Fibroblast of skin of right biceps (primary cell): Measurements from ENCODE around the gene R3HDM4.
A peak's percentile ranks its signal among the peaks of the same experiment; 100 is the strongest.
"Not testable (repeated sequence)": the region's sequence is repeated elsewhere in the genome, so short reads cannot be mapped to it uniquely, and the experiment has no call there.

Source experiments
- DNase-seq: peaks from one replicate; pipeline ENCODE4 v3.0.0-alpha.2; 2013

The R3HDM4 gene

GRCh38 chr19:889662-890295 lies 23.2 kb downstream of the R3HDM4 start:
- DNase-seq, result no peak

DNA sequence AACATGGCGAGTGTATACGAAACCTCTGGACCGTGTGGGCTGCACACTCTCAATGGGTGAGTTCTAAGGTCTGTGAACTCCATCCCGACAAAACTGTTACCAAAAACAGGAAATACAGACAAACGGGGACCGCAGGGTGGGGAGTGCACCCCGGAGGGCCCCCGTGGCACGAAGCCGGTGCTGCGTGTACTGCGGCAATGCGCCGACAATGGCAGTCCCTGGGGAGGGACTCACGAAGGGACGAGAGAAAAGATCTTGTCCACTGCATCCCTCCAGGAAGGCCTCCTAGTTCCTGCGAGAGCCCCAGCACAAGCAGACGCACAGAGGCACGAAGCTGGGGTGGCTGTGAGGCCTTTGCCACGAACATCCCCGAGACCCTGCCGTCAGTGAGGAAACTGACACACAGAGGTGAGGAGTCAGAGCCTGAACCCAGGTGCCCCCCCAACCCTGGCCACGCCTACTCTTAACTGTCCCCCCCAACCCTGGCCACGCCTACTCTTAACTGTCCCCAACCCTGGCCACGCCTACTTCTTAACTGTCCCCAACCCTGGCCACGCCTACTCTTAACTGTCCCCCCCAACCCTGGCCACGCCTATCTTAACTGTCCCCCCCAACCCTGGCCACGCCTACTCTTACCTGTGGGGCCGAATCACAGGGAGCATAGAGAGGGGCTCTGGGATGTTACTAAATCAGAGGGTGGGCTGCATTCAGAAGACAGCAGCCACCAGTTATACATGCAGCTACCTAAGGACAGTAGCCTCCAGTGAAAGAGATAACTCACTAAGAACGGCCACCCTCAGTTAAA lies 24.2 kb downstream of the R3HDM4 start:
- no peak for DNase-seq

GRCh38 chr19:887599-887998 lies 25.4 kb downstream of the R3HDM4 start:
- DNase-seq, result no peak

GRCh38 chr19:887072-887471 lies 25.9 kb downstream of the R3HDM4 start:
- DNase-seq, result peak; percentile 46

- DNase-seq, result no peak
These were observed 27.3 kb downstream of the R3HDM4 start for GRCh38 chr19:885536-886224.

GRCh38 chr19:884420-885211 lies 28.4 kb downstream of the R3HDM4 start:
- no peak for DNase-seq

- DNase-seq, result no peak
These were observed 29.3 kb downstream of the R3HDM4 start for GRCh38 chr19:883661-884211.

DNA sequence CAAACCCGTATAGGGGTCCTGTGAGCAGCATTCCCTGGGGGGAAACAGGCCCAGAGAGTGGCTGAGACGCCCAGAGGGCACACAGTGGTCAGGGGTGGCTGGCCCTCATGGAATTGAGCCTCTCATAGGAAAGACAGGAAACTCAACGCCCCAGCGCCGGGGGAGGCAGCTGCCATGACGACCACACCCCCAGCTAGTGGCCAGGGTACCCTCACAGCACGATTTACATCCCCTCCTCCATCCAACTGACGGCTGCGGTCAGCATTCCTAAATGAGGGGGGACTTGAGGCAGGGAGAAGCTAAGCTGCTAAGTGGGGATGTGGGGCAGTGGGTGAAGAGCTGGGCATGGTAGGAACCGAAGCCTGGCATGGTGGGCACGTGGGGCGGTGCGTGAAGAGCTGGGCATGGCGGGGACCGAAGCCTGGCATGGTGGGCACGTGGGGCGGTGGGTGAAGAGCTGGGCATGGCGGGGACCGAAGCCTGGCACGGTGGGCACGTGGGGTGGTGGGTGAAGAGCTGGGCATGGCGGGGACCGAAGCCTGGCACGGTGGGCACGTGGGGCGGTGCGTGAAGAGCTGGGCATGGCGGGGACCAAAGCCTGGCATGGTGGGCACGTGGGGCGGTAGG lies 30.0 kb downstream of the R3HDM4 start:
- DNase-seq, result no peak

DNA sequence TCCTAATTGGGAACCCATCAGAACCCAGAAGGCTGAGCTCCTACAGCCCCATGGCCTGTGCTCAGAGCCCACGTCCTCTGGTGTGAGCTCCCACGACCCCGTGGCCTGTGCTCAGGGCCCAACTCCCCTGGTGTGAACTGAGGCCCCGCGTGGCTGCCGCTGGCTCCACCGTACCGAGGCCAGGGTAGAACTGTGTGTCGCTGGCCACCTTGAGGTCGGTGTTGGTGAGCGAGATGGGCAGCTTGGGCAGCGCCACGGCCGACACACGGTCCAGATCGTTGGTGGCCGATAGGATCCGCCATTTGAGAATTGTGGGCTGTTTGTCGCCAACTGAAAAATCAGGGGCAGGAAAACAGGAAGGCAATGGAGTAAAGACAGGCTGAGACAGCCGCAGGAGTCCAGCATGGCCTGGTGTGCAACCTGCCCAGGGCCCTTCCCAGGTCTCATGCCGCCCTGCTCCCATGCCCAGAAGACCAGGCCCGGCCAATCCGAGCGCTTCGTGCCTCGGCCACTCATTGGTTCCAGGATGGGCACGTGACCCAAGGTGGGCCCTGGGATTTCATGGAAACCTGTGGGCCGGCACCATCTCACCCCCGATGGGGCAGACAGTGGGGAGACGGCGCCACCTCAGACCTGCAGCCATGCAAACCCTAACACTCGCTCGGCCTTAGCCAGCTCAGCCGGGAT lies 31.5 kb downstream of the R3HDM4 start:
- no peak for DNase-seq

DNA sequence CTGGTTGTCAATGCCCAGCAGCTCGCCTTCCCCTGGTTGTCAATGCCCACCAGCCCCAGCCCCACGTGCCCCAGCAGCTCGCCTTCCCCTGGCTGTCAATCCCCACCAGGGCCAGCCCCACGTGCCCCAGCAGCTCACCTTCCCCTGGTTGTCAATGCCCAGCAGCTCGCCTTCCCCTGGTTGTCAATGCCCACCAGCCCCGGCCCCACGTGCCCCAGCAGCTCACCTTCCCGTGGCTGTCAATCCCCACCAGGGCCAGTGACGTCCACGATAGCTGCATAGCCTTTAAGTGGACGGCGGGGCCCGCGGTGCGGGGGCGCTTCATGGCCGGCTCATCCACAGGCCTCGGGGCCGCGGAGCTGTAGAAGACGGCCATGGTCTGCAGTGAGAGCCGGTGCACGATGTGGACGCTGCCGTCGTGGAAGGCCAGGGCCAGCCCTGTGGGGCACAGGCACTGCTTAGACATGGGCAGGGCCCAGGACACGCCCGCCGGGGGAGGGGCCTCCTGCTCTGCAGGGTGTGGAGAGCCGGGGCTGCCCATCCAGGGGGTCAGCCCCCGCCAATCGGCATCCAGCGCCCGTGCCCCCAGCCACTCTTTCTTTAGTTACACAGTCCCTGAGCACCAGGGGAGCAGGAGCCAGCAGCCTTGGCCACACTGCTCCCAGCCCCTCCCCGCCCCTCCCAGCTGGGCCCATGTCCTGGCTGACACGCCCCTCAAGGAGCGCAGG lies 33.1 kb downstream of the R3HDM4 start:
- DNase-seq, result no peak

DNA sequence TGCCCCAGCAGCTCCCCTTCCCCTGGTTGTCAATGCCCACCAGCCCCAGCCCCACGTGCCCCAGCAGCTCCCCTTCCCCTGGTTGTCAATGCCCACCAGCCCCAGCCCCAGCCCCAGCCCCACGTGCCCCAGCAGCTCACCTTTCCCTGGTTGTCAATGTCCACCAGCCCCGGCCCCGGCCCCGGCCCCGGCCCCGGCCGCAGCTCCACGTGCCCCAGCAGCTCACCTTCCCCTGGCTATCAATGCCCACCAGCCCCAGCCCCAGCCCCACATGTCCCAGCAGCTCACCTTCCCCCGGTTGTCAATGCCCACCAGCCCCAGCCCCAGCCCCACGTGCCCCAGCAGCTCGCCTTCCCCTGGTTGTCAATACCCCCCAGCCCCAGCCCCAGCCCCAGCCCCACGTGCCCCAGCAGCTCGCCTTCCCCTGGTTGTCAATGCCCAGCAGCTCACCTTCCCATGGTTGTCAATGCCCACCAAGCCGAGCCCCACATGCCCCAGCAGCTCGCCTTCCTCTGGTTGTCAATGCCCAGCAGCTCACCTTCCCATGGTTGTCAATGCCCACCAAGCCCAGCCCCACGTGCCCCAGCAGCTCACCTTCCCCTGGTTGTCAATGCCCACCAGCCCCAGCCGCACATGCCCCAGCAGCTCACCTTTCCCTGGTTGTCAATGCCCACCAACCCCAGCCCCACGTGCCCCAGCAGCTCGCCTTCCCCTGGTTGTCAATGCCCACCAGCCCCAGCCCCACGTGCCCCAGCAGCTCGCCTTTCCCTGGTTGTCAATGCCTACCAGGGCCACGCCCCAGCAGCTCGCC lies 34.1 kb downstream of the R3HDM4 start:
- DNase-seq, result not testable (repeated sequence)

DNA sequence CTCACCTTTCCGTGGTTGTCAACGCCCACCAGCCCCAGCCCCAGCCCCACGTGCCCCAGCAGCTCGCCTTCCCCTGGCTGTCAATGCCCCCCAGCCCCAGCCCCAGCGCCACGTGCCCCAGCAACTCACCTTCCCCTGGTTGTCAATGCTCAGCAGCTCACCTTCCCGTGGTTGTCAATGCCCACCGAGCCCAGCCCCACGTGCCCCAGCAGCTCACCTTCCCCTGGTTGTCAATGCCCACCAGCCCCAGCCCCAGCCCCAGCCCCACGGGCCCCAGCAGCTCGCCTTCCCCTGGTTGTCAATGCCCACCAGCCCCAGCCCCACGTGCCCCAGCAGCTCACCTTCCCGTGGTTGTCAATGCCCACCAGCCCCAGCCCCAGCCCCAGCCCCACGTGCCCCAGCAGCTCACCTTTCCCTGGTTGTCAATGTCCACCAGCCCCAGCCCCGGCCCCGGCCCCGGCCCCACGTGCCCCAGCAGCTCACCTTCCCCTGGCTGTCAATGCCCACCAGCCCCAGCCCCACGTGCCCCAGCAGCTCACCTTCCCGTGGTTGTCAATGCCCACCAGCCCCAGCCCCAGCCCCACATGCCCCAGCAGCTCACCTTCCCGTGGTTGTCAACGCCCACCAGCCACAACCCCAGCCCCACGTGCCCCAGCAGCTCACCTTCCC lies 34.9 kb downstream of the R3HDM4 start:
- not testable (repeated sequence) for DNase-seq

GRCh38 chr19:876780-877314 lies 36.2 kb downstream of the R3HDM4 start:
- no peak for DNase-seq

GRCh38 chr19:876089-876488 lies 36.9 kb downstream of the R3HDM4 start:
- no peak for DNase-seq

GRCh38 chr19:875265-875879 lies 37.6 kb downstream of the R3HDM4 start:
- DNase-seq, result no peak

GRCh38 chr19:873561-874041 lies 39.4 kb downstream of the R3HDM4 start:
- no peak for DNase-seq

GRCh38 chr19:873084-873483 lies 39.9 kb downstream of the R3HDM4 start:
- DNase-seq, result peak; percentile 73

DNA sequence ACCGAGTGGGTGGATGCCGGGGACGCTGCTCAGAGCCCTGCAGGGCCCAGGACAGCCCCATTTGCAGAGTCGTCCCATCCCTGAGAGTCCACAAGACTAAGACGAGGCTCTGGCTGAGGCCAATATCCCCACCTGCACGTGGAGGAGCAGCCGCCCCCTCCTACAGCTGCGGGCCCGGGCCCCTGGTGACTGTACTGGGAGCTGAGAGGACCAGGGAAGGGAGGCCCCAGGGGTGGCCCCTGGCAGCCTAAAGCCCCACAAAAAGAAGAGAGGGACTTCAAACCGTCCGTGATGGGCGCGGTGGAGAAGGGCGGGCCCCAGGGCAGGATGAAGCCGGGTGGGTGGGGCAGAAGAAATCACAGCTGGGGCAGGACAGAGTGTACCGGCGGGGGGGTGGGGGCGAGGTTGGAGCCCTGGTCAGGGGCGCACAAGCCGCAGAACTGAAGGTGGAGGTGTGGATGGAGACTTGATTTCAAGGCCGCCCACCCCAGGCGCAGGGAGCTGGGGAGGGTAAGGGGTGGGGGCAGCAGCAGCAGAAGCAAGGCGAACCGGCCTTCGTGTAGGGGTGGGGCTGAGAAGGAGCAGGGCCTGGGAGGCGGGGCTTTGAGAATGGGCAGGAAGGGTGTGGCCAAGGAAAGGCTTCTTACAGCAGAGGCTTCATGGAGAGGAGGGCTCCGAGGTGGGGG lies 40.6 kb downstream of the R3HDM4 start:
- peak; percentile 79 for DNase-seq
